NCI-H2029 (cell line): ENCODE measurements around the gene FLNB.

Source experiments
- DNase-seq: peaks from one replicate; lab custom pipeline; 2025; lab: John Stamatoyannopoulos, UW

FLNB gene

GRCh38 chr3:58164199-58164879 lies 156.1 kb downstream of the FLNB start:
- DNase-seq, result peak; percentile 67

DNA sequence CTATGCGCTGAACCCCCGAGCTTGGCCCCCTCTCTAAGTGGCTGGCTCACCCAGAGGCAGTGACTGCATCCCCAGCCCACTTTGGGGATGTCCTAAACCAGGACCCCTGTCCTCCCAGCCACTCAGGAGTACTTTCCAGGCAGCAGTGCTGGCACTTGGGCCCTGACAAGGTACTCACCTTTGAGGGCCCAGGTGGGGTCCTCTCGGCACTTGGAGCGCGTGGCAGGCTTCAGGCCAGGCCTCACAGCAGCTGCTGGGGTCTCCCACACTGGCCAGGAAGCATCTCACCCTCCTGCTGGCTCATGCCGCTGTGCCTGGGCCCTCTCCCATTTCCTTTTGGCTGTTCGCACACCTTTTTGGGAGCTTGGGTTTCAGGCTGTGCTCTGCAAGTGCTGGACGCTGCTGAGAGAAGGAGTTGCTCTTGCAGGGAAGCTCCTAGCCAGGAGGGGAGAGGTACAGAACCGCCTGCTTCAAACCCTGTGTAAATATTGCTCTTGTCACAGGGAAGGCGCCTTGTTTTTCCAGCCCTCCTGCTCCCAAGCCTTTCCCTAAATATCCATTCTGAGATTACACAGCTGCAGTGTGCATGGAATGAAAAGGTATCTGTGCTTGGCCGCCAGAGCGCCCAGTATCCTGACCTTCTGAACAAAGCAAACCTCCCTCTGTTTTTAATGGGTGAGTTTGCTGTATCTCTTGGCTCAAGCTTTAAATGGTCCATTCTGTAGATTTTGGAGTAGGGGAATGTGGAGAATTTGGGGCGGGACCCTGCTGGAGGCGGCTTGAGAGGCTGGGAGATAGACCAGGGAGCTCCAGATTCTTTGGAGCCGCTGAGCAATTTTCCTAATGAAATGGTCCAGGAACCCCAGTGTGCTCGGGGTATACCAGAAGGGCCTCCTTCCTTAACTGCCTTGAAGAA lies 156.9 kb downstream of the FLNB start:
- DNase-seq, result peak; percentile 52

DNA sequence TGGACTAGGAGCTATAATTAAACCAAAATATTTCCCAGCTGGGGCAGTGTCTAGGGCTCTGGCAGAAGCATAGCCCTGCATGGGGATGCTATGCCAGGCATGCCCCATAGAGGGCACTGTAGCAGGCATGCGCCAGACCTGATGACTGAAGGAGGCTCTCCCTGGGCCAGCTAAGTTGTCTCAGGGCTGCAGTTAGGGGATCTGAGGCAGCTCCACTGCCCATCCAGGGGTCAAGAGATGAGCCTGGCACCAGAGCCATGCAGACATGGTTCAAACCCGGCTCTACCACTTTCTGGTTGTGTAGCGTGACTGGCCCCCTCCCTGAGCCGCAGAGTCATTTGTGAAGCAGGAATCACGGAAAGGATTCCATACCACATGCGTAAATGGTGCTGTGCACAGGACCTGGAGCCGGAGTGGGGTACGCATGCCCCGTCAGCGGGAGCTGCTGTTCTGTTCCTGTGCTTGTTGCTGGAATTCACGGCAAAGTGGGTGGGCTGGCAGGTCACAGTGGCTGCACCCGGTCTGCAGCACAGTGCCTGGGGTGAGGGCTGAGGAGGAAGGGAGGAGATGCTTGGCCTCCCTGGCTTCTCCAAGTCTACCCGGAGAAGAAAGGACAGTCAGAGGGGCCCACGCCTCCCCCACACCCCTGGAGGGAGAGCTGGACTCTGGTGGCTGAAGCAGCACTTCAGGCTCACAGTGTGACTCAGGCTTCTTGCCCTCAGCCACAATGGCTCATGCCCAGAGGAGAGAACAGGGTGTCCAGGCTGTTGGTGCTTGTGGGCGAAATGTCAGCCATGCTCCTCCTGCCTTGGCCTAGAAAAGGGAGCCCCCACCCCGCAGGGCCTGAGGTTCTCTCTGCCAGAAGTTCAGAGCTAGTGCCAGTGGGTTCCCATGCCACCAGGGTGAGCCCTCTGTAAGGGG lies 159.5 kb downstream of the FLNB start:
- DNase-seq, result no peak

- no peak for DNase-seq
These were observed 160.3 kb downstream of the FLNB start for GRCh38 chr3:58168498-58168897.

GRCh38 chr3:58169371-58169770 lies 161.1 kb downstream of the FLNB start:
- no peak for DNase-seq

DNA sequence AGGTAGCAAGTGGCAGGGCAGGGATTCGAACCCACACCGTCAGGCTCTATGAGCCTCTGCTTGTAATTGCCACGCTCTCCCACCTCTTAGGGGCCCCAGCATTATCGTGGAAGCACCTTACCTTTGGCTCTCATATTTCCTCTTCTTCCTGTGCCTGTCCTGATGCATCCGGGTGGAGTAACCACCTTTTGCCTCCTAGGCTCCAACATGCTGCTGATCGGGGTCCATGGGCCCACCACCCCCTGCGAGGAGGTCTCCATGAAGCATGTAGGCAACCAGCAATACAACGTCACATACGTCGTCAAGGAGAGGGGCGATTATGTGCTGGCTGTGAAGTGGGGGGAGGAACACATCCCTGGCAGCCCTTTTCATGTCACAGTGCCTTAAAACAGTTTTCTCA lies 162.2 kb downstream of the FLNB start:
- DNase-seq, result no peak

- no peak for DNase-seq
These were observed 162.9 kb downstream of the FLNB start for GRCh38 chr3:58171126-58171525.

- DNase-seq, result no peak
These were observed 164.9 kb downstream of the FLNB start for GRCh38 chr3:58173029-58173668.

- DNase-seq, result peak; percentile 54
These were observed 165.6 kb downstream of the FLNB start for GRCh38 chr3:58173669-58174398.

- no peak for DNase-seq
These were observed 166.9 kb downstream of the FLNB start for GRCh38 chr3:58175187-58175436.

DNA sequence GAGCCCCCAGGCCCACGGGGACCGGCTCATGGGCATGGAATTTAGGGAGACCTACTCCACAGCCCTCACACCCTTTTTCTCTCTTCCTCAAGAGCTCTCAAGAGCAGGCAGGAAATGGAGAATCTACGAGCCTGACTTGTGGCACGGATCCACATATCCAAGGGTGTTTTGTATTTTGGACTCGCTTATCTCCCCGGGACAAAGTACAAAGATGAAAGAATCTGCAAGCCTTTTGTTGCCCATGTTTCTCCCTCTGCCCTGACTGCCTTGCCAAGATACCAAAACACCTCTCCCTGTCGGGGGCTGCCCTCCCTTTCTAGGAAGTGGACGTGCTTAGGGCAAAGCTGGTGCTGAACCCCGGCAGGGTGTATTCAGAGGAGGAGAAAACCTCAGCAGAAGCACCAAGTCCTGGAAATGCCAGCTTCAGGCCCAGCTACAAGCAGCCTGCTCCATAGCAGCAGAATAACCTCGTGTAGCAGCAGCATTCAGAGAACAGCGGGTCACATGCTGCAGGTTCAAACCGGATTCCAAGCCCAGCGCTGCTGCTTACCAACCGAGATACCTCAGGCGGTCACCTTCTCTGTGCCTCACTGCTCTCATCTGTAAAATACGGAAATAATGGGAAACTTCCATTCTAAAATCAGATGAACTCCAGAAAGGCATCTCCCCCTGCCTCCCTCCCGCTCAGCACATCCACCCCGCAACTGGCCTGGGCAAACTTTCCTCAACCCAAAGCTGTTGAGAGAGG lies 167.4 kb downstream of the FLNB start:
- DNase-seq, result peak; percentile 23

- no peak for DNase-seq
These were observed 167.9 kb downstream of the FLNB start for GRCh38 chr3:58176185-58176530.

GRCh38 chr3:58176827-58177489 lies 168.7 kb downstream of the FLNB start:
- DNase-seq, result no peak

DNA sequence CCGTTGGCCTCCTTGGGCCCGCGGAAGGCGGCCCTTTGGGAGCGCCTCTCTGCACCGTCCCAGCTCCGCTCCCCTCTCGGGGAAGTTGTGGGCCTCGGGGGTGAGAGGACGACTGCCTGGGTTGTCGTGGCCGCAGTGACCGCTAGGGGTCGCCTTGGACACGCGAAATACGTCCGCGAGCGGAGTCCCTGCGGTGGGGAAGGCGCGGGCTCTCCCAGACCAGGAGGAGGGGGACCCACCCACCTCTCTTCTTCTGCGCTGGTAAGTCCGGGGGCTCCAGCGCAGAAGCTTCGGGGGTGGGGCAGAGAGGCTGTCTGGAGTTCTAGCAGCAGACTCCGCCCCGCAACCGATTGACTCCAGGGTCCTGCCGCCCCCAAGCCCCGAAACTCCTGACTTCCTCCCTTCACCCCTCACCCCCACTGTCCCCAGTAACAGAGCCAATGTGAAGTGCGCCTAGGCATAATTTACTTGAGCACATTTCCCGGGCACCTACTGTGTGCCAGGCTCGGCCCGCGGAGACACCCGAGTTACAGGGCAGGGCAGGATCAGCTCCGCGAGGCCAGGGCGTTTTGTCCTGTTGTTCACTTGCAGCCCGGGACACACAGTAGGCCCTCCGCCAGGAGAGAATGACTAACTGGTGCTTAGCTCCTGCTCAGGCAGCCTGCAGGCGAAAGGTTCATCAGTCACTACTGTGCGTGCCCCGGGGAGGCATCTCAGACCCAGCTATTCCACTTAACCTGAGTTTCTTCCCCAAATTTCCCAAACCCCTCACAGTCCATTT lies 169.7 kb downstream of the FLNB start:
- DNase-seq, result peak; percentile 24

- no peak for DNase-seq
These were observed 170.5 kb downstream of the FLNB start for GRCh38 chr3:58178528-58179234.

DNA sequence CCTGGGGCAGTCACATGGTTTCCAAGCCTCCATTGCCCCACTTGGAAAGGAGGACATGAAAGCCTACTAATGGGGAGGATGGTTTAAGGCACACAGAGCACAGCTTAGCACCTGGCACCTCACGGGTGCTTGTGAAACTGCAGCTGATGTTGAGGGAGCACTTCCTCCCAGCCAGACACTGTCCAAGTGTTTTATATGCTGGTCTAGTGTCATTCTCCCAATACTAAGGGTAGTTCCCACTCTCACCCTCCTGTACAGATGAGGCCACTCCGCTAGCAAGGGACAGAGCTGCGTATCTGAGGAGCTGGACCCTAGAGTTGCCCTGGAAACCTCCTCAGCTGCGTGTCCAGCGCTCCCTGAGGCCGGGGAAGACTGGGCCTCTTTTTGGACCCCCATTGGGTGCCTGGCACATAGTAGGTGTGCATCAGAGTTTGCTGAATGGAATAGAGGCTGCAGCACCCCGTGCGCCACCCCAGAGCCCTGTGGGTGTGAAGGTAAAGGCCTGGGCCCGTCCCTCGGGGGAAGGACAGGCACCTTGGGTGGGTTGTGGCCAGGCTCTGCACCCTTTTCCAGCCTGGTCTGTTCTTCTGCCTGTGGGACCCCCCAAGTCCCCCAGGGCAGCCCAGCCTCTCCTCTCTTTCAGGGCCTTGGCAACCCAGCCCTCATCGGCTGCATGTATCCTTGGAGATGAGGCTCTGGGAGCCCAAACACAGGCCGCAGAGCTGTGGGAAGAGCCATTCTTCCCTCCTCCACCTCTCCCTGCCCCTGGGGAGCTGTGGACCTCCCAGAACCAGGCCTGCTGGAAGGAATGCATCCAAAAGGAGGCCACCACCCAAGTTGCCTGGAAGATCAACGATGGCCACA lies 171.2 kb downstream of the FLNB start:
- DNase-seq, result no peak

DNA sequence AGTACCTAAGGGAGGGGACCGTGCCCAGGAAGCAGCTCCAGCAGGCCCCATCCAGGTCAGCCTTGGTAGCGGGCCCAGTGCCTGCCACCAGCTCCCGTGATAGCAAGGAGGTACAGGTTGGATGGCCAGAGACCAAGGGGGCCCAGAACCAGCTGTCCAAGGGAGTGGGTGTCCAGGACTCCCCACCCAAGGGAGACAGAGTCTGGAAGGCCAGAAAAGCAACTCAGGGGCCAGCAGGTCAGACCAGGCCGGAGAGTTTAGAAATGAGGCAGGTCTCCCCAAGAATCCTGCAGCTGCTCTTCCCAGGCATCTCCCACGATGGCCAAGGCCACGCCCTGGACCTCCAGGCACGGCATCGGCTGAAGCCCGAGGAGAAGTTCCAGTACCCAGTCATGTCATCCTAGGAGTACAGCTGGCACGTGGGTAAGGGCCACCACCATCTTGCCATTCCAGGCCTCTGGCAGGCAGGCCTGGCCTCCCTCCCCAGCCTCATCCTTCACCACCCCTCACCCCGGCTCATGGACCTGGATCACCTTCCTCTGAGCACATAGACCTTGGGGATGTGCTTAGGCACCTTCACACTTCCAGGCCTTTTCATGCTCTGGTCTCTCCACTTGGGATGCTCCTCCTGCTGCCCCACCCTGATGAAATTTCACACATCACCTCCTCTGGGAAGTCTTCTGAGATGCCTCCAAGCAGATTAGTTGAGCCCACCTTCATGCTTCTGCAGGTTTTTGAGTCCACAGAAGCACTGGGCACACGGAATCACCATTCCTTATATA lies 172.1 kb downstream of the FLNB start:
- no peak for DNase-seq
